LNCaP clone FGC (cell line): Measurements from ENCODE around the gene ACACB.
A peak's percentile ranks its signal among the peaks of the same experiment; 100 is the strongest.

Experiments used
- DNase-seq: peaks from one replicate; pipeline ENCODE4 v3.0.0-alpha.2; 2011; ENCODE audit warnings: low read depth
- H3K4me3 ChIP-seq: 2 replicates; pipeline ENCODE4 v1.5.1; 2011; ENCODE audit warnings: mild to moderate bottlenecking, low read depth, low read length, control low read depth
- CTCF ChIP-seq: IDR thresholded peaks from 2 replicates; pipeline ENCODE4 v1.5.1; 2012; ENCODE audit warnings: mild to moderate bottlenecking; ENCODE audit not compliant: control insufficient read depth, insufficient read depth; ENCODE audit errors: extremely low read depth

Gene ACACB

GRCh38 chr12:109247831-109248654 lies 131.7 kb downstream of the ACACB start:
- no peak for TF ChIP-seq CTCF
- peak; percentile 11 for DNase-seq
- no peak overlapping the region for H3K4me3 ChIP-seq

- no peak for DNase-seq
- TF ChIP-seq CTCF, result no peak
- H3K4me3 ChIP-seq, result no peak overlapping the region
Measured at GRCh38 chr12:109250523-109250922, 134.1 kb downstream of the ACACB start.

- no peak for TF ChIP-seq CTCF
- DNase-seq, result no peak
- H3K4me3 ChIP-seq, result no peak overlapping the region
Measured at GRCh38 chr12:109252799-109253198, 136.4 kb downstream of the ACACB start.

- no peak overlapping the region for H3K4me3 ChIP-seq
- no peak for TF ChIP-seq CTCF
- DNase-seq, result no peak
Measured at GRCh38 chr12:109253913-109254544, 137.6 kb downstream of the ACACB start.

- no peak for DNase-seq
- H3K4me3 ChIP-seq, result no peak overlapping the region
- no peak for TF ChIP-seq CTCF
Measured at GRCh38 chr12:109255377-109255776, 139.0 kb downstream of the ACACB start.

- no peak overlapping the region for H3K4me3 ChIP-seq
- no peak for TF ChIP-seq CTCF
- DNase-seq, result no peak
Measured at GRCh38 chr12:109256011-109256410, 139.6 kb downstream of the ACACB start.

GRCh38 chr12:109258201-109258600 lies 141.8 kb downstream of the ACACB start:
- no peak for DNase-seq
- no peak overlapping the region for H3K4me3 ChIP-seq
- no peak for TF ChIP-seq CTCF
